ENCODE results near the gene NKG7. TPM values are rescaled to one million over a fixed set of nuclear protein-coding genes. Genes with fewer than 3 reads are reported as not detected.

The NKG7 gene
- polyA plus RNA-seq, 3 donors, result 1.2 to 2.0 (median 1.3) TPM

DNA sequence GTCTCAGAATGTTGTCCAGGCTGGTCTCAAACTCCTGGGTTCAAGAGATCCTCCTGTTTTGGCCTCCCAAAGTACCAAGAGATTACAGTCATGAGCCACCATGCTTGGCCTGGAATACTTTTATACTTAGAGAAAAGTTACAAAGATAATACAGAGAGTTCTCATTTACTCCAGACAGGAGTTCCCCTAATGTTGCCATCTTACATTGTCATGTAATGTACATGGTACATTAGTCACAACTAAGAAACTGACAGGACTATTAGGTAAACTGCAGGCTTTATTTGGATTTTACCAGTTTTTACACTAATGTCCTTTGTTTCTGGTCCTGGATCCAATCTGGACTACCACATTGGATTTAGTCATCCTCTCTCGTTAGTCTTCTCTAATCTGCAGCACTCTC is 20.2 kb upstream of the NKG7 start:
- no peak for DNase-seq (ENCODE audit: low read depth in 3 of 3, low spot score in 2 of 3)

DNA sequence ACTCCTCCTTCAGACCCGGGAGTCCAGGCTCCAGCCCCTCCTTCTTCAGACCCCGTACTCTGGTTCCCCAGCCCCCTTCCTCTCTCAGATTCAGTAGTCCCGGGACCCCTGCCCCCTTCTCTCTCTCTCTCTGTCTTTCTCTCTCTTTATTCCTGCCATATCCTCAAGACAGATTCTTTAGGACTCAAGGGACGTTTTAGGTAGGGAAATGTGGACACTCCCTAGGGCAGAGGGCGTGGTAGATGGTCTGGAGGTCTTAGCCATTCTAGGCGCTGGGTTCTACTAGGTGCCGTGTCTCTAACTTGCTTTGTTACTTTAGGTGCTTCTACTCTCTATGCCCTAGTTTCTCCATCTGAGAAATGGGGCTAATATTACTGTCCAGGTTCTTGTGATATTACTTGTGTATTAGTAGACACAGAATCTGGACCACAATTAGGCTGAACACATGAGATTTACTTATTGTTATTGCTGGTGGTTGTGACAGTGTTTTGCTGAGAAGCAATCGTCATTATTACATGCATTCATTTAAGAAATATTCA is 18.7 kb upstream of the NKG7 start:
- DNase-seq (ENCODE audit: low read depth in 3 of 3, low spot score in 2 of 3), result no peak

DNA sequence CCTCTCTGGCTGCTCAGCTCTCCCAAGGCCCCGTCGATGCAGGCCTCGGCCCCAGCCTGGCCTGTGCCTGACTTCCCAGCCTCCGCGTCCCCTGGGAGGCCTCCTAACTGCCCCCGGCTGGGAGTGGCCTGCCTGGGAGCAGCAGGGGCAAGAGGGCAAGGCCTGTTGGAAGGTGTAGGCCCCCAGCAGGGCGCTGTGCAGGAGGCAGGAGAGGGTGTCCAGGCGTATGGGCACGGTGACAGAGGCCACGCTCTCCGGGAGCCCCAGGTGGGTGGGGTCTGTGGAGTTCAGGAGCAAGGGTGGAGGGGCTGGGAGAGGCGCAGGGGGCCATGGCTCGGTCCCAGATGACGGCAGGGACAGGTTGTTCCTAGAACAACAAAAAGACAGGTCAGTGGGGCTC is 16.7 kb upstream of the NKG7 start:
- no peak for DNase-seq (ENCODE audit: low read depth in 3 of 3, low spot score in 2 of 3)

DNA sequence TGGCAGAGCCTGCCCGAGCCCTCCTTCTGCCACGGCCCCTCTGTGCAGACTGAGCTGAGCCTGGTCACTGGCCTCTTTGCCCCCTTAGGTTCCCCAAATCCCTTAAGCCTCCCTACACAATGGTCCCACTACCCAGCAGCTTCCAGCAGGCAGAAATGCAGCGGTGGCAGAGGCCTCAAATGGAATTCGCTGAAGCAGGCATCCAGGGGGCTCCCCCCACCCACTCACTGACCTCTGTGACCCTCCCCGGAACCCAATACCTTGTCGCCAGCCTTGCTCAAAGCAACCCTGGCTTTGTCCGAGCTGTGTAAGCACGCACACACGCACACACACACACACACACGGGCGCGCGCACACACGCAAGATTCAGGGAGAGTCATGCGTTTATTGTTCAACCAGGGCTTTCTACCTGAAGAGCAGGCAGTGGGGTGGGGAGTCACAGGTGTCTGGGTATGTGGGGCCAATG is 15.5 kb upstream of the NKG7 start, which contains the start of gene LIM2:
Gene LIM2, minus strand, starts transcription at position 51 of the 466 bp plus-strand sequence. CDS start 531 bp downstream, outside the sequence.
- DNase-seq (ENCODE audit: low read depth in 3 of 3, low spot score in 2 of 3), result no peak

DNA sequence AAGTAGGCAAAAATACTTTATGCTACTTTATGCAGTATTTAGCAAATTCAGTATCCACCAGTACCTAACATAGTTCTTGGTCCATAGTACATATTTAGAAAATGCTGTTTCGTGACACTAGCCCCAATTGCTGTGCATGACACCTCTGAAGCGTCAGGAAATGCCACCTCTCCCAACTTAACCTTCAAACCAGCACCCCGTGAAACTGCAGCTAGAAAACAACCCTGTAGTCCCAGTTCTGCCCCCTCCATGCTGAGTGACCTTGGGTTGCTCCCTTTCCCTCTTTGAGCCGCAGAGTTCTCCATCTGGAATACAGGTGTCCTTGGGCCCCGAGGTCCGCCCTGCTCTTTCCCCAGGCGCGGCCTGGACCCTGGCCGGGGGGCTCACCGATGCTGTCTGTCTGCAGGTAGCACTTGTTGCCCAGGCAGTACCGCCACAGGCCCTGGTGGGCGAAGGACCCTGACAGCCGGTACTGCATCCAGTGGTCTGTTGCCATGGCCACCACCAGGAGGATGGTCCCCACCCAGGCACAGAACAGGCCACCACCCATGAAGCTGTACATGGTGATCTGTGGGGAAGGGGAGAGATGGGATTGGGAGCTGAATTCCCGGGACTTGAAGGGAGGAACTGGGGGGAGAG is 14.5 kb upstream of the NKG7 start:
- no peak for DNase-seq (ENCODE audit: low read depth in 3 of 3, low spot score in 2 of 3)

DNA sequence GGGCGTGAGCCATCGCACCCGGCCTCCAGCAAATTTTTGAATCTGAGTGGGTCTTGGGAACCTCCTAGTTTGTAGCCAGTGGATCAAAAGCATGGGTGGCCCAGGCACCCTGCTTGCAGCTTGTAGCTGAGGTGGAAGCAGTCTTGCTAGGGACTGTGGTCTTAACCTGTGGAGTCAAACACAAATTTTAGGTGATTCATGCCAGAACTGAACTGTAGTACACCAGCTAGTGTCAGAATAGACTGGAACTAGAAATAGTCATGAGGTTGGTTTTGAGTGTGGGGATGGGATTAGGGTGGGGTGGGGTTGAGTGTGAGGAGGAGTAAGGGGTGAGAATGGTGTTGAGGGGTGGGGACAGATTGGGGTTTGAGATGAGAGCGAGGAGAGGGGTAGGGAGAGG is 9.6 kb upstream of the NKG7 start:
- no peak for DNase-seq (ENCODE audit: low read depth in 3 of 3, low spot score in 2 of 3)

DNA sequence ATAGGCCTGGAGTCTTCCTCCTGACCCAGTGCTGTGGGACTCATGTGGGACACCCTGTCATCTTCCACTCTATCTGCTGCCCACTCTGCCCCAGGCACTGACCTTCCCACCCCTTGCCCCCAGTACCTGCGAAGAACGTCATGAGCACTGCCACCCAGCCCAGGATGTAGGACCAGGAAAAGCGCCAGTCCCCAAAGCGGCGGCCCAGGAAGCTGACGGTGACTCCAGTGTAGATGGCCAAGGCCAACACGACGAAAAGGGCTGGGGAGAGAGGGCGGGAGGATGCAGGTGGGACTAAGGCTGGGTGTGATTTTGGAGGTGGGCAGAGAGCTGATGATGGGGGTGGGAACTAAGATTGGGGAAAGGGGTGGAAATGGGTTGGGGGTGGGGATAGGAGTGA is 7.9 kb upstream of the NKG7 start:
- no peak for DNase-seq (ENCODE audit: low read depth in 3 of 3, low spot score in 2 of 3)

DNA sequence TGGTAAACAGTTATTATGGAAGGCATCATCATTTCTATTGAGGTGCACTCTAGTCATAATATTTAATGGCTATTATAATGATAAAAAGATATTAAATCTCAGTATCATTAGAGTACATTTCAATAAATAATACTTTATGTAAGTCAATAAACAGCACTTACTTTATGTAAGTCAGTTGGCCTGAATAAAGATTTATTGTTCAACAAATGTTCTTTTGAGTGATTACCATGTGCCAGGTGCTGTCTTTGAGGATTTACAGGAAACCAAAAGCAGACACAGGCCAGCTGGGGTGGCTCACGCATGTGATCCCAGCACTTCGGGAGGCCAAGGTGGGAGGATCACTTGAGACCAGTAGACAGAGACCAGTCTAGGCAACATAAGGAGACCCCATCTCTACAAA is 5.0 kb upstream of the NKG7 start:
- no peak for DNase-seq (ENCODE audit: low read depth in 3 of 3, low spot score in 2 of 3)

DNA sequence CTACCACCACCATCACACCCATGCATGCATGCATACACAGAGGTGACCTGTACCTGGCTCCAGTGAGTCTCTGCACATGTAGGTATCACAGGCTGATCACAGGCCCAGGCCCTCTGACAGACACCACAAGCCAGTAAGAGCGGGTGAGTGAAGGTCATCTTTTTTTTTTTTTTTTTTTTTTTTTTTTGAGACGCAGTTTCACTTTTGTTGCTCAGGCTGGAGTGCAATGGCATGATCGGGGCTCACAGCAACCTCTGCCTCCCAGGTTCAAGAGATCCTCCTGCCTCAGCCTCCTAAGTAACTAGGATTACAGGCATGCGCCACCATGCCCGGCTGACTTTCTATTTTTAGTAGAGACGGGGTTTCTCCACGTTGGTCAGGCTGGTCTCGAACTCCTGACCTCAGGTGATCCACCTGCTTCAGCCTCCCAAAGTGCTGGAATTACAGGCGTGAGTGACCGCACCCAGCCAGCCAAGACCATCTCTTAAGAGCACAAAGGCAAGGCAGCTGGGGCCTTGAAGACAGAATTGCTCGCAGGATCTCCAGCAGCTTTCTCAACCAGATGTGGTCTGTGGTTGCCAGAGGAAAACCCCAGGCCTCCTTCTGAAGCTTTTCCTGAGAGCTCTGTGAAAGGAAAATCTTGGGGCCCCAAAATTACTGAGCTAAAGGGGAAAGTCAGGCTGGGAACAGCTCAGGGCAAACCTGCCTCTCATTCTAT is 3.2 kb upstream of the NKG7 start:
- DNase-seq (ENCODE audit: low read depth in 3 of 3, low spot score in 2 of 3), result no peak

DNA sequence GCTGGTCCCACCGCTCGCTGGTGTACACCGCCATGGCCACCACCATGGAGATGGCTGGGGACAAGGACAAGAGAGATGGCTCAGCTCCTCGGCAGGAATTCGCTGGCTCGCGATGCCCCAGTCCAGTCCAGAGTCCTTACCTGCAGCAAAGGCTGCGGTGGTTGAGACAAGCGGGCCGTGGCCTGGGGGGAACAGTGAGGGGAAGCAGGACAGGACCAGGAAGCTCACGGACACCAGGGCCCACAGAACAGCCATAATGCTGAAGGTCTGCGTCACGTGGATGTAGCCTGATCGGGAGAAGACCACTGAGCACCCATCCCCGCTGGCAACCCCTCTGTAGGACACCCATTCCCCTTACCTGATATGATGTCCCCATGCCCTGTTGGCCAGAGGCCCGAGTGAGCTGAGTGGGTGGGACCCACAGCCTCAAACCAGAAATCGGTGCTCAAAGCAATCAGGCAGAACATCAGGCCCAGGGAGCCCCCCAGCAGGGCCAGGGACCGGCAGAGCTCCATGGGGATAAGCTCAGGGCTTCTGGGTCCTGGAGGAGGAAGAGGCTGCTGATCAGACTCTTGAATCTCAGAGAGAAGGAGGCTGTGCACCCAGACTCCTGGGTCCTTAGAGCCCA is 319 bp downstream of the NKG7 start:
- no peak for DNase-seq (ENCODE audit: low read depth in 3 of 3, low spot score in 2 of 3)

DNA sequence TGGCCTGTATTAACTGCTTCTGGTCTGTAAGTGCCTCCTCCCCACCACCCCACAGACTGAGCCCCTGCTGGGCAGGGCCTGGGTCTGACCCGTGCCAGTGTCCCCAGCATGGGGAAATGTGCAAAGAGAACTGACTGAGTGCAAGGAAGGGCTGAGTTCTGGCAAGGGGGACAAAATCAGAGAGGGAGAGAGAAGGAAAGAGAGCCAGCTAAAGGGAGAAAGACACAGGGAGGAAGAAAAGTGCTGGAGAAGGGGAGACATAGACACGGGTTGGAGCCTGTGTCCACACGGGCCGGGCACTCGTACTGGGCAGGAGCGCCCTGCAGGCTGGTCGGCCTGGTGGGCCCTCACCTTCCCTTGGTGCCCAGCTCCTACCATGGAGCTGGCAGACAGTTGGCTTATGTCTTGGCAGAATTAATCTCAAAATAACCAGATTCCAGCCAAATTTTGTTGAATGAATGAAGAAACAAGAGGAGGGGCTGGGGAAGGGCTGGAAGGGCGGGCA is 1.2 kb downstream of the NKG7 start:
- no peak for DNase-seq (ENCODE audit: low read depth in 3 of 3, low spot score in 2 of 3)

DNA sequence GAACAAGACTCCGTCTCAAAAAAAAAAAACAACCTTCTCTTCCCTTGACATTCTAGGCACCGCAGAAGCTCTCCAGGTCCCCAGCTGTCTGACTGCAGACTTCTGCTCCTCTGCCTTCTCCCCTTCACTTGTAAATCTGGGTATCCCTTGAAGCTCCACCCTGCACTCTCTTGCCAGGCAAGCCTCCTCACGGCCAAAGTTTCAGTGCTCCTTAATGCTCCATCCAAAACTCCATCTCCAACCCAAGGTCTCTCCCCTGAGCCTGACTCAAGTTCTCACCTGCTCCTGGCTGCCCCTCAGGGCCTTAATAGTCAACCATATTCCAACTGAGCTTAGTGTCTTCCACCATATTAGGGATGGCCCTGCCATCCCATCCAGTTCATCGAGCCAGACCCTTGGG is 2.2 kb downstream of the NKG7 start:
- no peak for DNase-seq (ENCODE audit: low read depth in 3 of 3, low spot score in 2 of 3)

DNA sequence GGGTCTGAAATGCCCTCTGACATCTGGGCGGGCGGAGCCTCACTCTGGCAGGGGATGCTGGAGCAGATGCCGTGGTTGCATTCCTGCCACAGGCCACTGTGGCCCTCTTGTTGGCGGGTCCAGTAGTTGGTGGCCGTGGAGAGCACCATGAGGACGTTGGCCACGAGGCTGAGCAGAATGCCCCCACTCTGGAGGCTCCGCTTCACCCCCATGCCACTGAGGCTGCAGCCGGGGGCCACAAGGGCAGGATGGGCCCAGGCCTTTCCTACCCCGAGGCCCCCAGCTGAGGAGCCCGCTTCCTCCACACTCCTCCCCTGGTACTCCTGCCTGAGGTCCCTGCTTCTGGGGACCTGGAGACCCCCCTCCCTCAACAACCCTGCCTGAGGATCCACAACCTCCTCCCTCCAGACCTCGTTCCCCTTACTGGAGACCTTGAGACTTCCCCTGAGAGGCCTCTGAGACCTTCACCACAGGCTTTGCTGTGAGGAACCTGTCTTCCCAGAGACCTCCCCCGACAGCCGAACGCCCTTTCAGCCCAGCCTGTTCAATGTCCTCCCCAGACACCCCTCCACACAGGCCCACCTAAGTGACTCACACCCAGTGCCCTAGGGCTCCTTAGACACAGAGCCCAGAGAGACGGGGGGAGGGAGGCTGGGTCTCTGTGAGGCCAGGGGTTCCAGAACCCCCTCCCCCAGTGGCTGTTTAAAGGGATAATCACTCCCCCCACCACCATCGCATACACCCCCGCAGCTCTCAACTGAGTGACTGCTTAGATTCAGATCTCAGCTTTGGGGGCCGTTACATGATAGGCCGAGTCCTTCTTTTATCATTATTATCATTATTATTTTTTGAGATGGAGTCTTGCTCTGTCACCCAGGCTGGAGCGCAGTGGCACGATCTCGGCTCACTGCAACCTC is 3.8 kb downstream of the NKG7 start, which contains the start of gene CLDND2:
Gene CLDND2, minus strand, starts transcription at position 638 of the 917 bp plus-strand sequence. Its CDS starts 426 bp downstream, at position 212.
- no peak for DNase-seq (ENCODE audit: low read depth in 3 of 3, low spot score in 2 of 3)

DNA sequence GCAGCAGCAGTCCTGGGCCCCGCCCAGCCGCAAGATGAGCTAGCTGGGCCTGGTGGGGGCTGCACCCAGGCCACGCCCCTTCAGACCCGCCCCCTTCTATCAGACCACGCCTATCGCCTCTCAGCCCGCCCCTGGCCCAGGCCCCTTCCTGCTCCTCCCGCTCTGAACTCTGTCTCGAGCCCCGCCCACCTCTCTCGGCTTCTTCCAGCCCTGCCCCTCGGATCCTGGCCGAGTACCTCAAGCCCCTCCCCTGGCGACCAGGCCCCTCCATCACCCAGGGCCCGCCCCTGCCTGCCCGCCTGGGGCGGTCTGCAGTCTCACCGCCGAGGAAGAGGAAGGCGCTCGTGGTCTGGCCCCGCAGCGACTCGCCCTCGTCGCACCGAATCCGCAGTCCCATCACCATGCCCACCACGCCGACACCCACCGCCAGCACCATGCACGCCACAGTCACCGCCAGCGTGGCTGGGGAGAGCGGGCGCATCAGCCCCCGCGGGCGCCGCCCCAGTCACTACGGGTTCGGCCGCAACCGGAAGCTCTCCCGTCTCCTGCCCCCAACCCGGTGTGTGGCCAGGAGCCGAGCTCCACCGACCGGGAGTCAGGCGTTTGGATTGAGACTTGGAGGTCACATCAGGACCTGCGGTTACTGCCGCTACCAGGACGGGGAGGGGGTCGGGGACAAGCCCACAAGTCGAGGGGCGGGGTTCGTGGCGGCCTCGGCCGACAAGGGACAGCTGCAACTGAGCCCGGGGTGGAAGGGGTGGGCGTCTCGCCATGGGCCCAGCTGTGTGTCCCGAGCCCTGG is 4.7 kb downstream of the NKG7 start:
- DNase-seq (ENCODE audit: low read depth in 3 of 3, low spot score in 2 of 3), result peak; percentile 92 to 95 (median 94)

DNA sequence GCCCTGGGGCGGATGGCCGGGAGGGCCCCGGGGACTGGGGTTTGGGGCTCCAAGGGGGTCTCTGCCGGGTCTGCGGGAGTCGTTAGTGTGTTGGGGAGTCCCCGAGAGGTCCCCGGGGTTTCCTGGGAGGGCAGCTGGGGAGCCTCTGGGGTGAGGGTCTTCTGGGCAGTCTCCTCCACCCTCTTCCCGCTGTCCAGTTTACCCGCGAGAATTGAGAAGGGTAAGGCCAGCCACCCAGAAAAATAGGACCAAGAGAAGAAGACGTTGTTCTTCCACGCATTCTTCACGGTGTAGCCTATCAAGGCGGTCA is 5.2 kb downstream of the NKG7 start:
- DNase-seq (ENCODE audit: low read depth in 3 of 3, low spot score in 2 of 3), result no peak

DNA sequence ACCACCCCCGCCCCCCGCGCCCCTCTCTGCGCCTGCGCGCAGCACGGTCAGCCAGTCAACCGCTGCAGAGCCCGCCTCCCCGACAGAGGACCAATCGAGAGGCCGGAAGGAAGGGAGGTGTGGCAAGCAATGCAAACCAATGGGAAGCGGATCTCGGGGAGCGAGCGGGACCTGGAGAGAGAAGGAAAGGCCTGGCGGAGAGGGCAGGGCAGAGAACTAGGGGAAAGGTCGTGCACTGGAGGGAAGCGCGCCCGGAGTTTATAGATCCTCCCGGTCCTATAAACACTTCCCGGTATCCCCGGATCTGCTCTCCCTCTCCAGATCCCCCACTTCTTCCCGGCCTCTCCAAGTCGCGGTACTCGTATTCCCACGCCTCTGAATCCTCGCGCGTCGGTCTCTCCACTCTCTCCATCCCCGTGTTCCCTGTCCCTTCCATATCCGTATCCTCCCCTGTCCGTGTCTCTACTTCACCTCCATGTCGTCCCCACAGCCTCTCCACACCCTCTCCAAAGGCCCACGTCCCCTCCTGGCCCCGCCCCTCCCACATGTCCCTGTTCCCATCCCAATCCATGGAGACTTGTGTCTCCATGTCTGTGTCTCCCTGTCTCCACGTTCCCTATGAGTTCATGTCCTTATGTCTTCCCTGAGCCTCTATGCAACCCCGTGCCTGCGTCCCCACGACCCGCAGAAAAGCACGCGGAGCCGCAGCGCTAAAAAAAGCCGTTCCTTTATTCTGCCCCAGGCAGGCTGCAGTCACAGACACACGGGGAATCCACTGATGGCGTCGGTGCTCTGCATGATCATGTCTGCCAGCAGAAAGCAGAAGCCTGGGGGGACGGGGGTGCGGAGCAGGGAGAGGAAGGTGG is 5.8 kb downstream of the NKG7 start:
- DNase-seq (ENCODE audit: low read depth in 3 of 3, low spot score in 2 of 3), result peak; percentile 87 to 97 (median 96)

DNA sequence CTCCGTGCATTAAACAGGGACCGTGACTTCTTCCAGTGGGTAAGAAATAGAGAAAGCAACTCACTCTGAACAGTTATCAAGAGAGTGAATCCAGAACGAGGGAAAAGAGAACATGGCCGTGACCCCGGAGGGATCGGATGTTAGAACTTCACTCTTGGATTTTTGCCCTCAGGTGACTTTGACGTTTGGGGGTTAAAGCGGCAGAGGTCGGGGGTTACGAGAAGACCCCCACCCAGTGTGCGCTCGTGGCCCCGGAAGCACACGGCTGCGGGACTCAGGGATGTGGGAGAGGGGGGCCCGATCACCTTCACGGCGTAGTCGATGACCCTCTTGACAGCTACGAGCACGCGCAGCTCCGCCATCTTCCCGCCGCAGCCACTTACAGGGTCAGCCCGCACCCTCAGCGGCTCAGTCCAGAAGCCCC is 6.5 kb downstream of the NKG7 start, which contains the start of gene ETFB:
Gene ETFB, minus strand, starts transcription at position 424 of the 424 bp plus-strand sequence. Its CDS starts 62 bp downstream, at position 362.
- peak in 2 of 3 donors; percentile 7 to 19 for DNase-seq (ENCODE audit: low read depth in 3 of 3, low spot score in 2 of 3)

DNA sequence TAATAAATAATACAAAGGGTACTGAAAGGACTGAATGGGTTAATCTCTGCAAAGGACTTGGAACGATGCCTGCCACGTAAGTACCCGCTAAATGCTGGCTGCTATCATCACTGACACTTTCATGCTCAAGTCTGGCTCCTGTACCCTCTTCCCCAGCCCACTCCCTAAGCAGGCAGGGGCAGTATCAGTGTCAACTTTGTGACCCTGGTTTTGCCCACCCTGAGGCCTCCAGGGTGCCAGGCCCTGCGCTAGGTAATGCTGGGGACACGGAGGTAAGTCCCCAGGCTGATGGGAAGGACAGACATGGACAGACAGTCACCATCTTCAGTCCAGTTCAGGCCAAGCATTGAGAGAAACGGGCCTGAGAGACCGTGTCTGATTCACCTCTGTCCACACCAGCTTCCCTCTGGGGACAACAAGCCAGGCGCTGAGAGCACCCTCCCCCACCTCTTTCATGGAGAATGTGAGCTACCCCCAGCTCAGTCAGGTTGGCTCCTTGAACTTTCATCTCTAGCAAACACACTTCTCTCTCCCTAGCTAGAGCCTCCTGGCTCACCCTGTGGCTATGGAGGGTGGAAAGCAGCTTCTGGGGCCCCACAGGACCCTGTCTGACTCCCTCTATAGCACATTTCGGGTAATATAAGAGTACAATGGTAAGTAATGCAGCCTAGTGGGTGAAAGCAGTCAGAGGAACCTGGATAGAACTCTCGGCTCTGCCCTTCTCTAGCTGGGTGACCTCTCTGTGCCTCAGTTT is 7.1 kb downstream of the NKG7 start:
- peak in 1 of 3 donors; percentile 23 for DNase-seq (ENCODE audit: low read depth in 3 of 3, low spot score in 2 of 3)

All from right renal cortex interstitium (tissue), 3 donors.